DMS 273 (cell line): ENCODE results near the gene MYCL.

ENCODE experiments used
- DNase-seq: peaks from one replicate; lab custom pipeline; 2025; ENCODE audit not compliant: unreplicated experiment; lab: John Stamatoyannopoulos, UW

Gene MYCL

DNA sequence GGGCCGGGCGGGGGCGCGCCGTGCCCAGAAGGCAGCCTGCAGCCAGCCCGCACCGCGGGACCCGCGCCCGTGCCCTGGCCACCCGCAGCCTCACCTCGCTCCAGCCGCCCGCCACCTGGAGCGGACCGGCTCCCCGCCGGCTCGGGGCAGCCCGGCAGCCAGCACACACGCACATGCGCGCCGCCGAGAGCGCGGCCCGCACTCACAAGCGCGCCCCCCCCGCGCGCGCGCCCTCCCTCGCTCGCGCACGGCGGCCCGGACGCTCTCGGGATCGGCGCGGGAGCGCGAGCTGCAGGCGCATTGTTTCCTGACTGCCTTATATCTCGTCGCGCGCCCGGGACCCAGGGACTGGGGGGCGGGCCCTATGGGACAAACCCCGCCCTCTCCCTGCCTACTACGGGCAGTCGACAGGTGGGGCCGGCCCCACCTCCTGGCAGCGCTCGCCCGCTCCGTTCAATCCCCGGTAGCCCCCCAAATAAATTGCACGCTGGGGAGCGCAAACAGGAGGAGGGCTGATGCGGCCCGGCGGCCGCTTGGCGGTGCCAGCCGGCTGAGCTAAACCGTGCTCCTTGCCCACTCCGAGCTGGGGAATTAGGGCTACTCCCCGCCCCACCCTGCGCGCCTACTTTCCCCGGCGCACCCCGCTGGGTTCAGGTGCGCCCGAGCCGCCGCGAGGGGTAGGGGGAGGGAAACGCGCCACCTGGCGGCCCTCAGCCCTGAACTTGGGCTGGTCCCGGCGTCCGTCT, at the start of gene MYCL:
MYCL (minus strand) TSS at position 204 of the 746 bp plus-strand sequence. CDS start 483 bp downstream, outside the sequence.
- DNase-seq = peak; percentile 100

- no peak for DNase-seq
Observed at GRCh38 chr1:39949891-39950290, 48.2 kb upstream of the MYCL start.

DNA sequence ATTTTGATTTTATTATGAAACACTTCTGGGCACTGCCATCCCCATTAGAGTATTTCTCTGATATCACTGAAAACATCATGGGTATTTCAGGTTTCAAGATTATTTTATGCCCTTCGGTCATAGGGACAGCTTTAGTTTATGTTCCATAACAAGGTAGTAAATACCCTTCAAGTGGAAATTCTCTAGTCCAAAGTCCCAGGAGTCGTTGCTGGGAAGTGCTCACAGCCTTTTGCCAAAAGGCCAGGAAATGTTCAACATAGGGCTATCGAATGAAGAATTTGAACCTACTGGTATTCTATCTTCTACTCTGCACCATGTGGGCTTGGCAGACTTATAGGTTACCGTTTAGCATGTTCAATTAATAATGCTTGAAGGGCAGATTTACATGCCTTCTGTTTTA, 45.5 kb upstream of the MYCL start:
- DNase-seq = no peak

- no peak for DNase-seq
Observed at GRCh38 chr1:39946216-39946615, 44.5 kb upstream of the MYCL start.

DNA sequence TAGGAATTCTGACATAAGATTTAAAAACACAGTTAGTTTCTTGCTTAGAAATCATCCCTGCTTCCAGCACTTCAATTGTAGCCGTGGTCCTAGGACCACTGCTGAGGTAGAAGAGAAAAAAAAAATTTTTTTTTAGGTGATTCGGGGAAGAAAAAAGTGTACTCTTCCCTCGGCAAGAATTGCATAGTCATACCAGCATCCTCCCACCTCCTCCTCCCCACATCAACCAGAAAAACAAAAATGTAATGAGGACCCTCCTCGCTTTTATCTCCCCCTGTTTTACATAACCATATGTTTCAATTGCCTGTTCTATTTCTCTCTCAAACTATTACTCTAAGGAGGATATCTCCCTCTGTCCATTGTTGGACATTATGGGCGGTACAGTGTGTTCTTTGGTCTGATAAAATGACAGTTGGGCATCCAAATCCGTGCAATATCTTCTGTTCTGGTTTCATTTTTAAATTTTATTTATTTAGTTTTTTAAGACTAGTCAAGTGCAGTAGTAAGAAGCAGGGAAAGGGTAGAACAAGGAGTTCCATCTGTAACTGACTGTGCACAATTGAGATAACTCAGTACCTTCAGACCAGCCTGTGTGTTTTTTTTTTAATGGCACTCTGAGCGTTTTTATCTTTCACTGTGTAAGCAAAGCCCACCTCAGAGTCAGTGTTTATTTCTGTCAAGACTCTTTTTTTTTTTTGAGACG, 42.8 kb upstream of the MYCL start:
- DNase-seq = no peak

DNA sequence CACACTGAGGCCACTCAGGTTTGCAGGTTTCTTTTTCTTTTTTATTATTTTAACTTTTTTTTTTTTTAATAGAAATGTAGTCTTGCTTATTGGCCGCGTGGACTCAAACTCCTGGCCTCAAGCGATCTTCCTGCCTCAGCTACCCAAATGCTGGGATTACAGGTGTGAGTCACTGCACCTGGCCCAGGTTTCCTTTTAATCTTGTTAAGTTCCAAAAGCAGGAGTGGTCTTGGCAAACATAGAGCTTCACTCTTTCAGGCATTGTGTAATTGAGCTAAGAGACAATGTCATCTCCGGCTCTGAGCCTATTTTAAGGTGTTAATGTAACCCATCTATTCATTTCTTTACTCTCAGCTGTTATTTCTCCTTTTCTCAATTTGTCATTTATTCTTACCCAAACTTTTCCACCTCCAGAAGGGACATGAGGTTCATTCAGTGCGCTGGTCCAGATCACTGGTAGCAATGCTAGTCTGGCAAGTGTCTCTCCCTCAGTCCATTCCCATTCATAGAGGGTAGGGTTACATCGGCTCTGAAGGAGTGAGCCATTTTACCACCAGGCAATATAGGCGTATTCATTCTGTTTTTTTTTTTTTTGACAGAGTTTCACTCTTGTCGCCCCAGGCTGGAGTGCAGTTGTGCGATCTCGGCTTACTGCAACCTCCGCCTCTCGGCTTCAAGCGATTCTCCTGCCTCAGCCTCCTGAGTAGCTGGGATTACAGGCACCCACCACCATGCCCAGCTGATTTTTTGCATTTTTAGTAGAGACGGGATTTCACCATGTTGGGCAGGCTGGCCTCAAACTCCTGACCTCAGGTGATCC, 42.0 kb upstream of the MYCL start:
- no peak for DNase-seq

DNA sequence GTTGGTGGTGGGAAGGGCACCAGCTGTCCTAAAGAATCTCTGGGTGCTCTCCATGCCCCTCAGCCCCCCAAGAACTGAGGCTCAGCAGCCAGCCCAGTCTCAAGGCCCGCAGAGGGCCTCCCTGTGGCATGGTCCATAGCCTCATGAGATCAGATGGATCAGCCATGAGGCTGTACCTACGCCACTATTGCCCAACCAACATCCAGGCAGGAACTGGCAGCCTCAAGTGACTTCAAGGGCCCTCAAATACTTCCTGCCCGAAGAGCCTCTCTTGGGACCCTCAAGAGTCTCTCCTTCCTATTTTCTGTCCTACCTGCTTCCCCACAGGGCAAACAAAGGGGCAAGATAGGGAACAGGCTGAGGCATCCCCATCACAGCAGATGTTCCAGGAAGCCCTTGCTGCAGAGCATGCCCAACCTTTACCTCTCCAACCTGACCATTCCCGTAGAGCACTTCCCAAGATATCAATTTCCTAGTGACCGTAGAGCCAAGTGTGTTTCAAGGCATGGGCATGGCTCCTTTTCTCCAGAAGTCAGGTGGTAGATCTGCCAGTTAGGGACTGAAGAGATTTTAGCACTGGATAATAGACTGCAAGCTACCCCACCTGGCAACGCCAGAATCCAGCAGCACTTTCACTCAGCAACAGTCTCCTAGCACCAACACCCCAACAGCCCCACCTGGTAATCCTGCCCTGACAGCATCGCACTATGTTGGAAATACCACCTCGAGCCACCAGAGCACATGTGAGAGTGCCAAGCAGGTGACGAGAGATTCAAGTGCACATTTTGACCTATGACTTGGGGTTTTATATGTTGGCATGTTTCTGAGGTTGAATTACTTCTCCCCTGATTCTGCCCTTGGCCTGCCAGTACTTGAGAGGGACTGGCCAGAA, 39.5 kb upstream of the MYCL start:
- no peak for DNase-seq

- no peak for DNase-seq
Observed at GRCh38 chr1:39940253-39940652, 38.5 kb upstream of the MYCL start.

GRCh38 chr1:39938856-39939255, 37.1 kb upstream of the MYCL start:
- no peak for DNase-seq

DNA sequence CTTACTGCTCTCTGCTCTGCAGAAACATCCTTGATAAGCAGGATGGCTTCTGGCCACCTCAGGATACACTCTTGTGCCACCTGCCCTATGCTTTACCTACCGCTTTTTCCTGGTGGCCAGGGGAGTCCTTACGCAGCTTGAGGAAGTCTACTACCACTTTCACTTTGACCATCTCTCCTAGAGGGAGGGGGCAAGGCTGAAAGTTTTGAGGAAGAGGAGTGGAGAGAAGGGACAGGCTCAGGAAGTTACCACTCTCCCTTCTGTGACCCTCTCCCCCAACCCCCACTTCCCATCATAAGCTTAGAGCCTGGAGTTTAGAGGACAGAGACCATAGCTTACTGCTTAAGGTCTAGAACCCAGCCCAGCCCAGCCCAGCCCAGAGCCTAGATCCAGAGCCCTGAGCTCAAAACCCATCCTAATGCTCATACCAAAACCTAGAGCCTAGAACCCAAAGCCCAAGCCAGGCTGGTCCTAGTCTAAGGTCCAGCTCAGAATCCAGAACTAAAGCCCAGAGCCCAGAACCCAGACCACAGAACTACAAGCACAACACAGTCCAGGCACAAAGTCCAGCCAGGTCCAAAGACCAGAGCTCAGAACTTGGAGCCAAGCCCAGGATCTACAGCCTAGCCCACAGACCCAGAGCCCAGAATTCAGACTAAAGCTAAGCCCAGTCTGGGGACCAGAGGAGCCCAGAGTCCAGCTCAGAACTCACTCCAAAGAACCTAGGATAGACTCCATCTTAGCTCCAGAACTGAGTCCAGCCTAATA, 35.2 kb upstream of the MYCL start:
- no peak for DNase-seq

DNA sequence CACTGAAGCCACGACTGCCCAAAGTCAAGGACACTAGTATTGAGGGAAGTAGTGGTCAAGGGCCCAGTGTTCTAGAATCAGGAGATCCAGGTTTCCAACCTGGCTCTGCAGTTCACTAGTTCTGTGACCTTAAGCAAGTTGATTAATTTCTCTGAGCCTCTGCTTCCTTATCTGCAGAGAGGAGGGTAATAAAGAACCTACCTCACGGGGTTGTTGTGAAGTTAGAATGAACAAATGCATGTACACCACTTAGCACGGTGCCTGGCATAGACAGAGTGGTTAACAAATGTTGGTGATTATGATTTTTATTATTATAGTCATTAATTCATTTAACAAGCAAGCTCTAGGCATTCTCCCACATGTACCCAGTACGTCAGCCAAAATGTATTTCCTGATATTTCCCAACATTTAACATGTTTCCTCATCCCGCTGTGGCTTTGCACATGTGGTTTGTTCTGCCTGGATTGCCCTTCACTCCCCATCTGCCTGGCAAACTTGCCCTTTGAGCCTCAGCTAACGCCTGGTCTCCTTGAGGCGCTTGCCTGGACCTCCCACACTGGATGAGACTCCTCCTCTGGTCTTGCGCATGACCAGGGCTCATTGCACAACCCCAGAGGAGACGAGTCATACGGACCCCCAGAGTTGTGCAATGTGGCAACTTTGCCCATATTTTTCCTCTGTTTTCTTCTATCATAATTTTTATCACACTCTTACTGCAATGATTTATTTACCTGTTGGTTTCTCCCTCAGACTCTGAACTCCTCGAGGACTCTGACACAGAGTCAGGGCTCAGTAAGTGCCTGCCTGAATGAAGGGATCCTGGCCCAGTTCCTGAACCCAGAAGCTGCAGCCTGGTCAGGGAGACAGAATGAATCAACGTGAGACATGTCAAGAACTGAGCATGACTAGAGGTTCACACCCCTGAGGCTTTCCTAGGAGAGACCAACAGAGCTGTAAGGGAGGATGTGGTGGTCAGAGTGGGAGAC, 32.5 kb upstream of the MYCL start:
- no peak for DNase-seq

DNA sequence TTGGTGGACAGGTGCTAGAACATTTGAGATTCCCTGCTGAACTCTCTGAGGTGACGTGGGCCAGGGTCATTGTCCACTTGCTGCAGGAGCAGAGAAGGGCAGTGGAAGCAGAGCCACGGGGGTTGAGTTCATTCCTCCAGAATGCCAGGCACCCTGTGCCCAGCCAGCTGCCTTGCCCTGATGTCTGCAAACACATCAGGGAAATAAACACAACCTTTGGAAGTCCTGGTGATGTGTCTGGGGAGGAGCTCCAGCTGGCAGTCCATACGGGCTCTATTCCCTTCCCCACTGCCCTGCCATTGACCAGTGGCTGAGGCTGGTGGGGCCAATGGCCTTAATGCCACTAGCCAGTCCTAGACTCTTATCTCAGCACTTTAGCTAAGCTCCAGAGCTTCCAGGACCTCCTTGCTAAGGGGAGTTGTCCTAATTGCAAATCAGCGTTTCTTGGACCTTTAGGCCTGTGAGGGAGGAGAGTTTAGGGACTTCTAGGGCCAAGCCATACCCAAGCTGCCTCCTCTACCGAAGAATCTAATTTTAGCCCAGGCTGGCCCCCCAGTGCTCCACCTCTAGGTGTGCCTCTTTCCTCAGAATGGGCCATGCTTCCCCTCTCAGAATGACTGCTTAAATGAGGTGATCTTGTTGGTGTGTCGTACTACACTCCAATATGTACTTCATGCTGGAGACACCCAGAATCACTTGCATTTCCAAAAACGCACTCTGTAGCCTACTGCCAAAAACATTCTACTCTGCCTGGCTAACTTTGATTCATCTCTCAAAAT, 27.3 kb upstream of the MYCL start:
- peak; percentile 91 for DNase-seq

DNA sequence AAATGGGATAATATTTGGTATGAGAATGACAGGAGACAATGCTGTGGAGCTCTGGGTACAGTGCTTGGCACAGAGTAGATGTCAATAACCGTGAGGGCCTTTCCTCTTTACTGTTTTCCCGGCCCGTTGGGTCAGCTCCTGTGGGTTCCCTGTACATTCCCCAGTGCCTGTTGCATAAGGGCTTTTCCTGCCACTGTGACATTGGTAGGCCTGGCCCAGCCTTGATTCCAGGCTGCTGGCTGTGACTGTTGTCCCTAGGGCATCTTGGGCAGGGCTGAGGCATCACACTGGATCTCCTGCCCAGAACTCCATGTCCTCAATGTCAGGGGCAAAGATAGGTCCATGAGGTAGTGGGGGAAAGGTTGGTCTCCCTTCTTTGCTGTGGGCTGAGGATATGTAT, 25.8 kb upstream of the MYCL start:
- no peak for DNase-seq

- peak; percentile 100 for DNase-seq
Observed at GRCh38 chr1:39926820-39927219, 25.1 kb upstream of the MYCL start.

- peak; percentile 99 for DNase-seq
Observed at GRCh38 chr1:39926343-39926793, 24.7 kb upstream of the MYCL start.

DNA sequence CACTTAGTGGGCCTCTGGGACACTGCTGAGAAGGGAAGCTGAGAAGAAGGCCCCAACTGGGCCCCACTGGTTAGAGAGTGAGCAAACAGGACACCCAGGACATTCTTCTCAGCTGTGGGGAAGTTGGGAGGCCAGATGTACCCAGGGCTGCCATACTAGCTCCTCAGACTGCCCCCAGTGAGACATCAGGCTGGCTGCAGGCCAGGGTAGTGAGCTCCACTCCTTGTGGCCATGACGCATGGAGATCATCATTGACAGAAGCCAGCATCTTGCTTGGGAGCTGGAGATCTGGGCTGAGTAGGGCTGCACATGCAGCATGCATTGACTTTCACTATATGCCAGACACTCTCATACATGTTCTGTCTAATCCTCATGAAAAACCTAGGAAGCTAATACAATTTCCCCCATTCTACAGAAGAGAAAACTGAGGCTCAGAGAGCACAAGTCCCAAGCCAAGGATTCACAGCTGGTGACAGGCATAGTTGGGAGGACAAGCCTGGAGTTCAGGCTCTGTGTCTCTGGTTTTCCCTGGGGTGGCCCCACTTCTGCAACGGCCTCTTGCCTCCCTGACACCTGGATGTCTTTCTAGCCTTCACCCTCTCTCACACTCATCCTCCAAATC, 24.1 kb upstream of the MYCL start:
- peak; percentile 99 for DNase-seq

DNA sequence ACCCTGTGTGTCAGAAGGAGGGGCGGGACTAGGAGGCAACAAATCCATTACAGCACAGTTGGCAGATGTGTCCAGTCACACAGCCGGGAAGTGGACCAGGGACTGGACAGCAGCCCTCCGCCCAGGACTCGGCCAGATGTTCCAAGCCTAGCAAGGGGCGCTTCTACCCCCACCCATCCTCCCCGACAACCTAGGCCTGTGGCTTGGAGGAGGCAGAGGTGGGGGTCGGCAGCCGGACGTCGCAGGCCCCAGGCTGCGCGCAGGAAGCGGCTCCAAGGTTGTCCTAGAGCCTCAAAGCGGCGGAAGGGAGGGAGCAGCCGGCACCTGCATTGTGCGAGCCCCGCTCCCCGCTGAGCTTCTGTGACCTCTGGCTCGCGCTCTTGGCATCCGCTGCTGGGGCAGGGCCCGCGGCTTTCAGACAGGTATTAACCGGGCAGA, 20.6 kb upstream of the MYCL start:
- DNase-seq = no peak
